Natural killer cell (primary cell): ENCODE results near the gene FECH. TPM values are rescaled to one million over a fixed set of nuclear protein-coding genes. Genes with fewer than 3 reads are reported as not detected.

Experiments
- ATAC-seq, 3 donors: fragments of 150-1000 bp in 2 of 3; fragments of 200-7000 bp in 1 of 3; cut with Tn5 transposase; 1 replicate in 1 of 3; 2 replicates in 2 of 3; pipeline ENCODE4 v1.10.0; 2021; ENCODE audit warnings: mild to moderate bottlenecking in 2 of 3, moderate library complexity in 2 of 3
- DNase-seq, 2 donors: peaks; one replicate each; pipeline versions ENCODE4 v3.0.0 to v3.0.0-alpha.2; 2013 to 2021; ENCODE audit warnings: mixed read lengths in 1 of 2
- H3K27ac ChIP-seq: one replicate; pipeline ENCODE4 v1.5.1; 2013; ENCODE audit warnings: mild to moderate bottlenecking, low read length
- H3K27me3 ChIP-seq: one replicate; pipeline ENCODE4 v1.6.1; 2013; ENCODE audit warnings: low read length; ENCODE audit not compliant: control insufficient read depth, insufficient read depth
- H3K36me3 ChIP-seq: one replicate; pipeline ENCODE4 v1.6.1; 2013; ENCODE audit warnings: low read length; ENCODE audit not compliant: control insufficient read depth, insufficient read depth
- H3K4me1 ChIP-seq: one replicate; pipeline ENCODE4 v1.6.1; 2013; ENCODE audit warnings: low read length; ENCODE audit not compliant: control insufficient read depth, insufficient read depth
- H3K4me3 ChIP-seq: one replicate; pipeline ENCODE4 v1.5.1; 2013; ENCODE audit warnings: low read length
- H3K9me3 ChIP-seq: one replicate; pipeline ENCODE4 v1.6.1; 2013; ENCODE audit warnings: low read length; ENCODE audit not compliant: control insufficient read depth, insufficient read depth
- H3K27ac Mint-ChIP-seq, 2 donors: one replicate each; pipeline ENCODE4 v1.8.0; 2022; ENCODE audit warnings: mild to moderate bottlenecking in 2 of 2, mixed read lengths in 2 of 2, moderate library complexity in 1 of 2
- H3K27me3 Mint-ChIP-seq, 2 donors: one replicate each; pipeline ENCODE4 v1.8.0; 2022; ENCODE audit warnings: low read depth in 2 of 2, mixed read lengths in 2 of 2
- H3K36me3 Mint-ChIP-seq: one replicate; pipeline ENCODE4 v1.8.0; 2022; ENCODE audit warnings: mixed read lengths
- H3K4me1 Mint-ChIP-seq, 2 donors: one replicate each; pipeline ENCODE4 v1.8.0; 2022; ENCODE audit warnings: mixed read lengths in 2 of 2
- H3K4me3 Mint-ChIP-seq: one replicate; pipeline ENCODE4 v1.8.0; 2022; ENCODE audit warnings: mild to moderate bottlenecking, moderate library complexity, mixed read lengths
- H3K9me3 Mint-ChIP-seq, 2 donors: one replicate each; pipeline ENCODE4 v1.8.0; 2022; ENCODE audit warnings: mixed read lengths in 2 of 2
- WGBS: methylation state at CpG from one replicate; pipeline ENCODE4 v1.1.7; 2013; ENCODE audit warnings: missing lambda C conversion rate; ENCODE audit not compliant: insufficient coverage; 5-methylcytosine and 5-hydroxymethylcytosine counted together
- intact Hi-C: fragments of 100-400 bp; cut with micrococcal nuclease; formaldehyde crosslinking; loops from one replicate; pipeline ENCODE4 v1.14.2; 2022
- total RNA-seq, 4 donors: library from RNA; stranded (reverse); fragments of 120-200 nt in 1 of 4; gene quantifications; one replicate each; pipeline versions ENCODE4 v1.2.3 to v1.2.4, GENCODE V29; 2013 to 2022
- TF ChIP-seq, protein P1 (sequence below): fragments of 200-600 bp; IDR thresholded peaks from one replicate; pipeline ENCODE4 v1.8.0; 2022; ENCODE audit warnings: antibody characterized with exemption

Gene FECH
- total RNA-seq, 3 donors from 2014 or later (not counting 1 experiment from before 2014, with no cell fraction given), result 13.9 to 22.0 (median 20.6) TPM

GRCh38 chr18:57519668-57520424 lies 66.7 kb downstream of the FECH start:
- H3K27ac Mint-ChIP-seq, result no peak overlapping the region
- intact Hi-C loops, result no loop called here

GRCh38 chr18:57518533-57518932 lies 68.0 kb downstream of the FECH start:
- H3K27me3 Mint-ChIP-seq, result peaks cover 8 to 21% of the 10 kb centered on the region in 2 donors
- no peak overlapping the region for H3K4me3 ChIP-seq
- H3K36me3 ChIP-seq, result no peaks in the 10 kb centered on the region
- no peak overlapping the region for H3K4me3 Mint-ChIP-seq
- no peaks in the 10 kb centered on the region for H3K9me3 ChIP-seq
- H3K27me3 ChIP-seq, result no peaks in the 10 kb centered on the region
- WGBS, result 90% methylated on average over 9 of the region's 10 CpGs
- no peaks in the 10 kb centered on the region for H3K36me3 Mint-ChIP-seq
- H3K4me1 ChIP-seq, result no peaks in the 10 kb centered on the region
- intact Hi-C loops, result no loop called here
- DNase-seq (no peak), ATAC-seq (no peak)
- H3K9me3 Mint-ChIP-seq, result peaks cover 0 to 2% of the 10 kb centered on the region in 2 donors
- TF ChIP-seq, protein P1, sequence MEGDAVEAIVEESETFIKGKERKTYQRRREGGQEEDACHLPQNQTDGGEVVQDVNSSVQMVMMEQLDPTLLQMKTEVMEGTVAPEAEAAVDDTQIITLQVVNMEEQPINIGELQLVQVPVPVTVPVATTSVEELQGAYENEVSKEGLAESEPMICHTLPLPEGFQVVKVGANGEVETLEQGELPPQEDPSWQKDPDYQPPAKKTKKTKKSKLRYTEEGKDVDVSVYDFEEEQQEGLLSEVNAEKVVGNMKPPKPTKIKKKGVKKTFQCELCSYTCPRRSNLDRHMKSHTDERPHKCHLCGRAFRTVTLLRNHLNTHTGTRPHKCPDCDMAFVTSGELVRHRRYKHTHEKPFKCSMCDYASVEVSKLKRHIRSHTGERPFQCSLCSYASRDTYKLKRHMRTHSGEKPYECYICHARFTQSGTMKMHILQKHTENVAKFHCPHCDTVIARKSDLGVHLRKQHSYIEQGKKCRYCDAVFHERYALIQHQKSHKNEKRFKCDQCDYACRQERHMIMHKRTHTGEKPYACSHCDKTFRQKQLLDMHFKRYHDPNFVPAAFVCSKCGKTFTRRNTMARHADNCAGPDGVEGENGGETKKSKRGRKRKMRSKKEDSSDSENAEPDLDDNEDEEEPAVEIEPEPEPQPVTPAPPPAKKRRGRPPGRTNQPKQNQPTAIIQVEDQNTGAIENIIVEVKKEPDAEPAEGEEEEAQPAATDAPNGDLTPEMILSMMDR, result no peak
- no peak overlapping the region for H3K27ac ChIP-seq
- H3K4me1 Mint-ChIP-seq, result peaks cover 0 to 4% of the 10 kb centered on the region in 2 donors
- H3K27ac Mint-ChIP-seq, result no peak overlapping the region

More at GRCh38 chr18:57519668-57520424, 66.7 kb downstream of the FECH start:
- no peak overlapping the region for H3K4me3 Mint-ChIP-seq
- peaks cover 0 to 4% of the 10 kb centered on the region in 2 donors for H3K4me1 Mint-ChIP-seq
- Histone ChIP-seq H3K4me1 (no peaks in the 10 kb centered on the region), H3K27ac (no peak overlapping the region), H3K9me3 (no peaks in the 10 kb centered on the region), H3K36me3 (no peaks in the 10 kb centered on the region), H3K27me3 (no peaks in the 10 kb centered on the region), H3K4me3 (no peak overlapping the region)
- no peaks in the 10 kb centered on the region for H3K36me3 Mint-ChIP-seq
- ATAC-seq (no peak), DNase-seq (no peak)
- H3K27me3 Mint-ChIP-seq, result peaks cover 8 to 21% of the 10 kb centered on the region in 2 donors
- 80% methylated on average over 5 of the region's 7 CpGs for WGBS
- peaks cover 0 to 2% of the 10 kb centered on the region in 2 donors for H3K9me3 Mint-ChIP-seq
- TF ChIP-seq, protein P1, result no peak

GRCh38 chr18:57516056-57516455 lies 70.4 kb downstream of the FECH start:
- H3K36me3 Mint-ChIP-seq, result no peaks in the 10 kb centered on the region
- no peak overlapping the region for H3K4me3 Mint-ChIP-seq
- peaks cover 0 to 2% of the 10 kb centered on the region in 2 donors for H3K9me3 Mint-ChIP-seq
- 47% methylated on average over 6 of the region's 6 CpGs for WGBS
- no peaks in the 10 kb centered on the region for H3K4me1 ChIP-seq
- ATAC-seq (no peak), DNase-seq (no peak)
- intact Hi-C loops, result no loop called here
- H3K36me3 ChIP-seq, result no peaks in the 10 kb centered on the region
- H3K4me3 ChIP-seq, result no peak overlapping the region
- H3K9me3 ChIP-seq, result no peaks in the 10 kb centered on the region
- no peaks in the 10 kb centered on the region for H3K4me1 Mint-ChIP-seq
- TF ChIP-seq, protein P1, result no peak
- H3K27ac ChIP-seq, result no peak overlapping the region
- no peaks in the 10 kb centered on the region for H3K27me3 ChIP-seq
- H3K27ac Mint-ChIP-seq, result no peak overlapping the region
- peaks cover 8 to 11% of the 10 kb centered on the region in 2 donors for H3K27me3 Mint-ChIP-seq
